Ovary (tissue), 3 donors: ENCODE results near the gene PJVK.

Experiments
- CTCF ChIP-seq, 3 donors: fragments of 450-650 bp in 2 of 3; fragments of 200-600 bp in 1 of 3; IDR thresholded peaks; one replicate each; pipeline versions ENCODE4 v1.5.1 to v1.8.0; 2016 to 2022; ENCODE audit warnings: antibody characterized with exemption in 3 of 3, mild to moderate bottlenecking in 1 of 3
- POLR2A ChIP-seq: fragments of 450-650 bp; IDR thresholded peaks from one replicate; pipeline ENCODE4 v1.6.1; 2017; ENCODE audit warnings: antibody characterized with exemption, mild to moderate bottlenecking, moderate library complexity
- donor health status: DM: no; HTN: no; CAD: no.

- TF ChIP-seq CTCF (IDR thresholded peaks at IDR 0.05) (no peak), POLR2A (no peak)
Measured at GRCh38 chr2:178508646-178509045, 57.5 kb downstream of the PJVK start.
